Umbilical cord (tissue), 2 donors: ENCODE data around the gene APBA2. TPM values are rescaled to one million over a fixed set of nuclear protein-coding genes. Genes with fewer than 3 reads are reported as not detected.

Experiments
- DNase-seq: peaks from one replicate; pipeline ENCODE4 v3.0.0-alpha.2; 2015; ENCODE audit warnings: low spot score
- total RNA-seq: library from RNA; depleted of rRNA; stranded (reverse); fragments of >200 nt; gene quantifications from one replicate; pipeline ENCODE4 v1.2.3, GENCODE V29; 2014; ENCODE audit warnings: low replicate concordance; ENCODE audit not compliant: insufficient read depth

The APBA2 gene
- total RNA-seq, 1 donor from 2014 or later: 5.8 TPM

GRCh38 chr15:28935316-28935715 lies 49.5 kb downstream of the APBA2 start:
- no peak for DNase-seq

- DNase-seq: no peak
These were observed 50.3 kb downstream of the APBA2 start for GRCh38 chr15:28936081-28936480.

- no peak for DNase-seq
These were observed 50.7 kb downstream of the APBA2 start for GRCh38 chr15:28936481-28936881.

GRCh38 chr15:28937271-28937670 lies 51.5 kb downstream of the APBA2 start:
- no peak for DNase-seq

- DNase-seq: no peak
These were observed 56.3 kb downstream of the APBA2 start for GRCh38 chr15:28942046-28942445.

- no peak for DNase-seq
These were observed 56.8 kb downstream of the APBA2 start for GRCh38 chr15:28942571-28942970.

- no peak for DNase-seq
These were observed 57.4 kb downstream of the APBA2 start for GRCh38 chr15:28943146-28943545.

GRCh38 chr15:28943611-28944230 lies 57.9 kb downstream of the APBA2 start:
- DNase-seq: no peak

- no peak for DNase-seq
These were observed 58.5 kb downstream of the APBA2 start for GRCh38 chr15:28944286-28944685.

GRCh38 chr15:28944696-28945300 lies 59.0 kb downstream of the APBA2 start:
- no peak for DNase-seq

- DNase-seq: no peak
These were observed 60.0 kb downstream of the APBA2 start for GRCh38 chr15:28945626-28946230.

GRCh38 chr15:28946803-28947202 lies 61.0 kb downstream of the APBA2 start:
- no peak for DNase-seq

- no peak for DNase-seq
These were observed 61.5 kb downstream of the APBA2 start for GRCh38 chr15:28947221-28947674.

- no peak for DNase-seq
These were observed 62.3 kb downstream of the APBA2 start for GRCh38 chr15:28948036-28948435.

GRCh38 chr15:28950916-28951315 lies 65.1 kb downstream of the APBA2 start:
- DNase-seq: no peak

- no peak for DNase-seq
These were observed 67.1 kb downstream of the APBA2 start for GRCh38 chr15:28952666-28953491.

GRCh38 chr15:28953573-28954195 lies 67.9 kb downstream of the APBA2 start:
- DNase-seq: no peak

GRCh38 chr15:28954466-28955159 lies 68.8 kb downstream of the APBA2 start:
- no peak for DNase-seq

- DNase-seq: no peak
These were observed 69.6 kb downstream of the APBA2 start for GRCh38 chr15:28955160-28955992.

GRCh38 chr15:28955993-28956421 lies 70.2 kb downstream of the APBA2 start:
- no peak for DNase-seq
